ENCODE measurements around the gene DHRS9. TPM values are rescaled to one million over a fixed set of nuclear protein-coding genes. Genes with fewer than 3 reads are reported as not detected.
"Not testable (repeated sequence)": the region's sequence is repeated elsewhere in the genome, so short reads cannot be mapped to it uniquely, and the experiment has no call there.

The DHRS9 gene
- polyA plus RNA-seq, 1 experiment = not detected

DNA sequence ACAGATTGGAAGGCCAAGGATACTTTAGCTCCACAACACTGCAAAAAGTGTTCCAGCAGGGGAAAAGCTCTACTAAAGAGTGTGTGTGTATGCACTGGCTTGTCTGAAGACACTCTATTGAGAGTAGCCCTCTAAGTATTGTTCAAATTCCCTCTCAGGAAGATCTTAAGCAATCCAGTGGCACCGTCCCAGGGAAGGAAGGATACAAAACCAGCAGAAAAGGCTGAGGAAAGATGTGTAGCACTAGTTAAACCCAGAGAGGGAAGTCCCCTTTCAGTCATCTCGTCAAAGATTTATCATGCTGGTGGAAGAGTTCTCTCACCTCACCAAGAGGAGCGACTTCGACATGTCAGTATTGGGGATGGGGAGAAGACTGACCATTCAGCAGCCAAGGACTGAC, 50.5 kb downstream of the DHRS9 start:
- H3K27me3 ChIP-seq (ENCODE audit: control insufficient read depth, insufficient read depth, low read length) = no peaks in the 10 kb centered on the region
- CTCF ChIA-PET = interaction anchor here (1.2 to 2.5 kb wide), 2 partner anchors 10 to 12 kb away, joined by 5 to 8 read pairs; no protein-coding TSS in a partner anchor
- no peak for DNase-seq (ENCODE audit: low read depth)
- TF ChIP-seq, protein P1, sequence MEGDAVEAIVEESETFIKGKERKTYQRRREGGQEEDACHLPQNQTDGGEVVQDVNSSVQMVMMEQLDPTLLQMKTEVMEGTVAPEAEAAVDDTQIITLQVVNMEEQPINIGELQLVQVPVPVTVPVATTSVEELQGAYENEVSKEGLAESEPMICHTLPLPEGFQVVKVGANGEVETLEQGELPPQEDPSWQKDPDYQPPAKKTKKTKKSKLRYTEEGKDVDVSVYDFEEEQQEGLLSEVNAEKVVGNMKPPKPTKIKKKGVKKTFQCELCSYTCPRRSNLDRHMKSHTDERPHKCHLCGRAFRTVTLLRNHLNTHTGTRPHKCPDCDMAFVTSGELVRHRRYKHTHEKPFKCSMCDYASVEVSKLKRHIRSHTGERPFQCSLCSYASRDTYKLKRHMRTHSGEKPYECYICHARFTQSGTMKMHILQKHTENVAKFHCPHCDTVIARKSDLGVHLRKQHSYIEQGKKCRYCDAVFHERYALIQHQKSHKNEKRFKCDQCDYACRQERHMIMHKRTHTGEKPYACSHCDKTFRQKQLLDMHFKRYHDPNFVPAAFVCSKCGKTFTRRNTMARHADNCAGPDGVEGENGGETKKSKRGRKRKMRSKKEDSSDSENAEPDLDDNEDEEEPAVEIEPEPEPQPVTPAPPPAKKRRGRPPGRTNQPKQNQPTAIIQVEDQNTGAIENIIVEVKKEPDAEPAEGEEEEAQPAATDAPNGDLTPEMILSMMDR (IDR thresholded peaks at IDR 0.05; ENCODE audit: insufficient read depth, low read depth, low read length) = no peak
- POLR2A ChIA-PET = no interaction called here
- no peak overlapping the region for H3K4me3 ChIP-seq (ENCODE audit: low read depth, low read length)
- no peaks in the 10 kb centered on the region for H3K36me3 ChIP-seq (ENCODE audit: control insufficient read depth, insufficient read depth, low read length)

DNA sequence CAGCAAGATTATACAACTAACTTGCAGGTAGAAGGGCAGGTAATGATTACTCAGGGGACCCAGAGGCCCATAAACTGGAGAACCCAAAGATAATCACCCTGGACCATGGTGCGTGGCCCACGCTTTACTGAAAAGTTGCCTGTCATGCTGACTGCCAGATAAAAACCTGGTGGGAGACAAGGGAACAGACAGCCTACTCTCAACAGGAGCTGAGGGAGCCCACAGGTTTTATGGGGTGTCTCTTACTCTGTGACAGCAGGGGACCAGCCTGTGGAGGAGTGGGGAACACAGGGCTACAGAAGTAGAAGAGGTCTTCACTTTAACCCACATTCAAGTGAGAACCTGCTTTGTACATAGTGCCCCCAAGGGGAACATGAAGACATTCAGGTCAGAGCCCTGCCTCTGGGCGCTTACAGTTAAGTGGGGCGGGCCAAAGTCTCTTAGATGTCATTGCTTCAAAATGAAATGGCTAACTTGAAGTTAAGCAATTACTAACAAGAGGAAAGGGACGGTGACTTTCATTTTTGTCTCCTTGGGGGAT, 60.4 kb downstream of the DHRS9 start:
- H3K36me3 ChIP-seq (ENCODE audit: control insufficient read depth, insufficient read depth, low read length) = no peaks in the 10 kb centered on the region
- DNase-seq (ENCODE audit: low read depth) = no peak
- H3K27me3 ChIP-seq (ENCODE audit: control insufficient read depth, insufficient read depth, low read length) = no peaks in the 10 kb centered on the region
- CTCF ChIA-PET = interaction anchor here (1.3 to 3.1 kb wide), 3 partner anchors 12 to 20 kb away, joined by 6 to 41 read pairs (median 12); no protein-coding TSS in a partner anchor
- POLR2A ChIA-PET = no interaction called here
- TF ChIP-seq, protein P1 (IDR thresholded peaks at IDR 0.05; ENCODE audit: insufficient read depth, low read depth, low read length) = no peak
- H3K4me3 ChIP-seq (ENCODE audit: low read depth, low read length) = no peak overlapping the region

DNA sequence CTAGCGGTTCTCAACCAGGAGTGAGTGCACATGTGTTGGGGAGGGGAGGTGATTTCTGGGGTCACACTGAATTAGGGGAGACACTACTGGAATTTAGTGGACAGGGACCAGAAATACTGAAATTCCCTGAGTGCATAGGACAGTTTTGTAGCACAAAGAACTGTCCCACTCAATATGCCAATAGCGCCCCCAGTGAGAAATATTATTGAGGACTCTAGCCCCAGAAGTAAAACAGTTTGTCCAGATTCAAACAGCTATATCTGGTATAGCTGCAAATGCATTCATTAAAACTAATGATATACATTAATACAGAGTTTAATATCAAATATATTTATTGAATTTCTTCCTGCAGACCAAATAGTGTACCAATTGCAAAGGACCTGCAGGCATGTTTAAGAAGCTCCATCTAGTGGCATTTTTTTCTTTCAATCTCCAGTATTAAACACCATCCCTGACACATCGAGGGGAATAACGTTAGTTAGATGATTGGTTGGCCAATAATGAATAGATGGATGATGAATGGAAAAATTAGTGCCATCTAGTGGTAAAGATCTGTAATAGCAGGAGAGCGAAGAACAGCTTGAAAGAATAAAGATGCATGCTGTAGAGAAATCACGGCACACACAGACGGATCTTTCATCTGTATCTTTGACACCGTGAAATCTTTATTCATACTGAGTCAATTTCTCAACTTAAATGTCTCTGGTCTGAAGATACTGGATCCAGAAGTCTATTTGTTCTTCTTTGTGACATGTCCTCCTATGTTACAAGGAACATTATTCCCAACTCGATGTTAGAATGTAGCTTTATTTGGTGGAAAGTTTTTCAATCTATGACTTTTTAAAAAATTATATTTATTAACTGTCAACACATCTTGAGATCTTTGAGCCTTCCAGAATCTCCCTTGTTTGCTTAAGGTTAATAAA, 62.5 kb downstream of the DHRS9 start:
- TF ChIP-seq, protein P1 (IDR thresholded peaks at IDR 0.05; ENCODE audit: insufficient read depth, low read depth, low read length) = peak; percentile 66
- no peak overlapping the region for H3K4me3 ChIP-seq (ENCODE audit: low read depth, low read length)
- ChIA-PET POLR2A (no interaction called here), CTCF (interaction anchor here (0.8 to 3.1 kb wide), 16 partner anchors 10 to 174 kb away, joined by 3 to 41 read pairs (median 6); no protein-coding TSS in a partner anchor)
- no peak for DNase-seq (ENCODE audit: low read depth)
- H3K36me3 ChIP-seq (ENCODE audit: control insufficient read depth, insufficient read depth, low read length) = no peaks in the 10 kb centered on the region
- H3K27me3 ChIP-seq (ENCODE audit: control insufficient read depth, insufficient read depth, low read length) = no peaks in the 10 kb centered on the region

DNA sequence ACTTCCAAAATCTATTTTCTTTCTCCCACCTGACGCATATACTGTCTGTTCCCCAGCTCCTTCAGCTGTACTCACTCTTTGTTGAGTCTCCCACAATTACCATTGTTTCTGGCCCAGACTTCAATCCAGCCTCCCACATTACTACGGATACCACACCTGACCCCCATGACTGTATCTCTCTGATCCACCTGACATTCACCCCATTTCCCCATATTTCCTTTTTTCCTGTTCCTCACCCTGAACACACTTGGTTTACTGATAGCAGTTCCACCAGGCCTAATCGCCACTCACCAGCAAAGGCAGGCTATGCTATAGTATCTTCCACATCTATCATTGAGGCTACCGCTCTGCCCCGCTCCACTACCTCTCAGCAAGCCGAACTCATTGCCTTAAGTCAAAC, 64.9 kb downstream of the DHRS9 start:
- POLR2A ChIA-PET; H3K4me3 ChIP-seq (ENCODE audit: low read depth, low read length); H3K27me3 ChIP-seq (ENCODE audit: control insufficient read depth, insufficient read depth, low read length); DNase-seq (ENCODE audit: low read depth); H3K36me3 ChIP-seq (ENCODE audit: control insufficient read depth, insufficient read depth, low read length): not testable (repeated sequence)
- CTCF ChIA-PET = interaction anchor here (1.3 kb wide), 1 partner anchor 172 kb away, joined by 3 read pairs; no protein-coding TSS in a partner anchor

DNA sequence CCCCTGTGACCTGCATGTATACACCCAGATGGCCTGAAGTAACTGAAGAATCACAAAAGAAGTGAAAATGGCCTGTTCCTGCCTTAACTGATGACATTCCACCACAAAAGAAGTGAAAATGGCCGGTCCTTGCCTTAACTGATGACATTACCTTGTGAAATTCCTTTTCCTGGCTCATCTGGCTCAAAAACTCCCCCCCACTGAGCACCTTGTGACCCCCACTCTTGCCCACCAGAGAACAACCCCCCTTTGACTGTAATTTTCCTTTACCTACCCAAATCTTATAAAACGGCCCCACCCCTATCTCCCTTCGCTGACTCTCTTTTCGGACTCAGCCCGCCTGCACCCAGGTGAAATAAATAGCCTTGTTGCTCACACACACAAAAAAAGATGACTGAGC, 67.1 kb downstream of the DHRS9 start:
- POLR2A ChIA-PET; H3K4me3 ChIP-seq (ENCODE audit: low read depth, low read length); DNase-seq (ENCODE audit: low read depth); H3K27me3 ChIP-seq (ENCODE audit: control insufficient read depth, insufficient read depth, low read length); H3K36me3 ChIP-seq (ENCODE audit: control insufficient read depth, insufficient read depth, low read length); CTCF ChIA-PET: not testable (repeated sequence)

DNA sequence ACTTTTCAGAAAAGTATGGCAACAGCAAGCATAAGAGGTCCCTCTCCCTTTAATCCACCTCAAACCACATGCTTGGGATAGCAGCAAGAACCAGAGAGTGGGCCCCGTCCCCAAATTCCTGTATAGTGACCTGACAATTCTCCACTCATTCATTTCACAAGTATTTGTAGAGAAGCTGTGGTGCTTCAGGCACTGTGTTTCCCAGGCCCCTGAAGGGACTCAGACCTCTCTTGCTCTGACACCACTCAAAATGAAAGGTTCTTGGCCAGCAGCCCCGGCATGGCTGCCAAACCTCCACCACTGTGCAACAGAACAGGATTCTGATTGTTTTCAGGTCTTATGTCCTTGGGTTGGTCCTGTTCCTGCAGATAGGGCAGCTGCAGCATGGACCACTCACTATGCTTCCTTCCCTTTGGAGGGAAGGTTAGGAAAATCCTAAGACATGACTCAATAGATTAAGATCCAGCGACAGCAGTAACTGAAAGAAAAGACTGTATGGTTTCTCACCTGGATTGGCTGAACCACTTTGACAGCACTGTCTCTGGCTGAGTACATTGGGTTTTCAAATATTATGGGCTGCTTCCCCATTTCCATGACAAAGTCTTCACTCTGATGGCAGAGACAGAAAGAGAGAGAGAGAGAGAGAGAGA, 67.6 kb downstream of the DHRS9 start:
- Histone ChIP-seq H3K36me3 (ENCODE audit: control insufficient read depth, insufficient read depth, low read length) (no peaks in the 10 kb centered on the region), H3K27me3 (ENCODE audit: control insufficient read depth, insufficient read depth, low read length) (no peaks in the 10 kb centered on the region), H3K4me3 (ENCODE audit: low read depth, low read length) (no peak overlapping the region)
- CTCF ChIA-PET = no interaction called here
- DNase-seq (ENCODE audit: low read depth) = no peak
- TF ChIP-seq, protein P1 (IDR thresholded peaks at IDR 0.05; ENCODE audit: insufficient read depth, low read depth, low read length) = no peak
- POLR2A ChIA-PET = no interaction called here
